ENCODE measurements around the gene ALG9. TPM values are rescaled to one million over a fixed set of nuclear protein-coding genes. Genes with fewer than 3 reads are reported as not detected.

The ALG9 gene
- total RNA-seq, 4 donors from 2014 or later = 26.7 to 33.9 (median 31.1) TPM

- Histone ChIP-seq H3K4me1 (peaks cover 0 to 45% (median 6%) of the 10 kb centered on the region in 3 donors), H3K9me3 (no peaks in the 10 kb centered on the region), H3K4me3 (no peak overlapping the region), H3K27me3 (no peaks in the 10 kb centered on the region), H3K36me3 (no peaks in the 10 kb centered on the region), H3K27ac (no peak overlapping the region)
- no peak for ATAC-seq
- WGBS, 2 donors (ENCODE audit: low coverage in 1 of 2) = 93 to 97% methylated on average over 2 of the region's 2 CpGs
- no peak for TF ChIP-seq POLR2A (IDR thresholded peaks at IDR 0.05)
- TF ChIP-seq EP300 (IDR thresholded peaks at IDR 0.05) = no peak
- TF ChIP-seq CTCF (IDR thresholded peaks at IDR 0.05) = no peak
- no peak for TF ChIP-seq POLR2AphosphoS5 (IDR thresholded peaks at IDR 0.05)
Measured at GRCh38 chr11:111917312-111917711, 45.9 kb upstream of the ALG9 start.

- TF ChIP-seq POLR2AphosphoS5 (IDR thresholded peaks at IDR 0.05) (no peak), CTCF (IDR thresholded peaks at IDR 0.05) (no peak), POLR2A (IDR thresholded peaks at IDR 0.05) (no peak), EP300 (IDR thresholded peaks at IDR 0.05) (no peak)
- no peak overlapping the region for H3K27ac ChIP-seq
- no peak for ATAC-seq
Measured at GRCh38 chr11:111916768-111917167, 45.4 kb upstream of the ALG9 start.

GRCh38 chr11:111913997-111914396 is 42.6 kb upstream of the ALG9 start:
- peak; percentile 24 for ATAC-seq

More at GRCh38 chr11:111916768-111917167, 45.4 kb upstream of the ALG9 start:
- Histone ChIP-seq H3K36me3 (no peaks in the 10 kb centered on the region), H3K27me3 (no peaks in the 10 kb centered on the region), H3K4me3 (no peak overlapping the region), H3K9me3 (no peaks in the 10 kb centered on the region), H3K4me1 (peaks cover 0 to 40% (median under 1%) of the 10 kb centered on the region in 3 donors)
- 88 to 100% methylated on average over 1 of the region's 1 CpG for WGBS, 2 donors (ENCODE audit: low coverage in 1 of 2)

GRCh38 chr11:111913031-111913861 is 41.9 kb upstream of the ALG9 start:
- ATAC-seq = no peak
- H3K9me3 ChIP-seq = no peaks in the 10 kb centered on the region
- peaks cover 0 to 62% (median 0%) of the 10 kb centered on the region in 3 donors for H3K4me1 ChIP-seq
- TF ChIP-seq EP300 (IDR thresholded peaks at IDR 0.05) (no peak), POLR2AphosphoS5 (IDR thresholded peaks at IDR 0.05) (peak; percentile 42), POLR2A (IDR thresholded peaks at IDR 0.05) (peak in 1 of 2 donors; percentile 37), CTCF (IDR thresholded peaks at IDR 0.05) (peak in 1 of 4 experiments; percentile 9)
- peaks cover 0 to 21% of the 10 kb centered on the region in 2 donors for H3K36me3 ChIP-seq
- no peaks in the 10 kb centered on the region for H3K27me3 ChIP-seq
- WGBS, 2 donors (ENCODE audit: low coverage in 1 of 2) = 6 to 17% methylated on average over 4 to 9 of the region's 24 CpGs
- H3K27ac ChIP-seq = peak overlapping the region; percentile 98 to 100 (median 100)
- peak overlapping the region; percentile 75 to 80 for H3K4me3 ChIP-seq

More at GRCh38 chr11:111913997-111914396, 42.6 kb upstream of the ALG9 start:
- peaks cover 0 to 13% of the 10 kb centered on the region in 2 donors for H3K36me3 ChIP-seq
- WGBS, 2 donors (ENCODE audit: low coverage in 1 of 2) = 0 to 8% methylated on average over 1 to 2 of the region's 4 CpGs
- peaks cover 0 to 55% (median 0%) of the 10 kb centered on the region in 3 donors for H3K4me1 ChIP-seq
- no peaks in the 10 kb centered on the region for H3K9me3 ChIP-seq
- peak overlapping the region; percentile 75 to 80 for H3K4me3 ChIP-seq
- no peaks in the 10 kb centered on the region for H3K27me3 ChIP-seq
- no peak for TF ChIP-seq EP300 (IDR thresholded peaks at IDR 0.05)
- peak; percentile 40 to 80 for TF ChIP-seq POLR2A (IDR thresholded peaks at IDR 0.05)
- TF ChIP-seq POLR2AphosphoS5 (IDR thresholded peaks at IDR 0.05) = peak; percentile 96
- H3K27ac ChIP-seq = peak overlapping the region; percentile 98 to 100 (median 100)

- H3K4me1 ChIP-seq = peaks cover 0 to 68% (median 0%) of the 10 kb centered on the region in 3 donors
- 0% methylated on average over 4 of the region's 26 CpGs; no CpG with 5 or more reads in 1 of the 2 donors for WGBS, 2 donors (ENCODE audit: low coverage in 1 of 2)
- no peak for ATAC-seq
- TF ChIP-seq POLR2A (IDR thresholded peaks at IDR 0.05) (no peak), POLR2AphosphoS5 (IDR thresholded peaks at IDR 0.05) (no peak), CTCF (IDR thresholded peaks at IDR 0.05) (no peak), EP300 (IDR thresholded peaks at IDR 0.05) (no peak)
- H3K27ac ChIP-seq = peak within 1 kb of the TSS; percentile 98 to 100 (median 100)
- H3K27me3 ChIP-seq = no peaks in the 10 kb centered on the region
- H3K9me3 ChIP-seq = no peaks in the 10 kb centered on the region
- H3K36me3 ChIP-seq = peaks cover 0 to 28% of the 10 kb centered on the region in 2 donors
- H3K4me3 ChIP-seq = peak within 1 kb of the TSS; percentile 75 to 80
Measured at GRCh38 chr11:111912535-111912934, 41.2 kb upstream of the ALG9 start, which contains the start of gene HSPB2. HSPB2 (plus strand) TSS chr11:111912734; CDS start chr11:111912830, 96 bp downstream.
